Measurements from ENCODE around the gene SEC63. TPM values are rescaled to one million over a fixed set of nuclear protein-coding genes. Genes with fewer than 3 reads are reported as not detected.

Gene SEC63
- total and polyA plus RNA-seq, 4 donors: 20.7 to 69.4 (median 27.4) TPM

GRCh38 chr6:107833136-107833535, 124.9 kb downstream of the SEC63 start:
- no peak overlapping the region for H3K4me3 ChIP-seq (ENCODE audit: low read depth in 1 of 3, low read length in 3 of 3)
- H3K36me3 ChIP-seq (ENCODE audit: control insufficient read depth in 4 of 4, insufficient read depth in 3 of 4, low read depth in 1 of 4, low read length in 3 of 4): no peaks in the 10 kb centered on the region
- no peak overlapping the region for H3K9ac ChIP-seq (ENCODE audit: low read depth in 1 of 2, low read length in 2 of 2)
- TF ChIP-seq YY1 (IDR thresholded peaks at IDR 0.05) (no peak), HNF4A (conservative IDR thresholded peaks at IDR 0.05) (no peak), ZBTB33 (IDR thresholded peaks at IDR 0.05) (no peak), SP1 (IDR thresholded peaks at IDR 0.05) (no peak), NR2F2 (IDR thresholded peaks at IDR 0.05) (no peak), MAX (IDR thresholded peaks at IDR 0.05) (no peak), FOXA1 (IDR thresholded peaks at IDR 0.05) (no peak), TAF1 (conservative IDR thresholded peaks at IDR 0.05) (no peak), JUND (IDR thresholded peaks at IDR 0.05) (no peak), CTCF (IDR thresholded peaks at IDR 0.05; ENCODE audit: low read depth, low read length, missing input control) (no peak), EGR1 (IDR thresholded peaks at IDR 0.05; ENCODE audit: low read depth in 2 of 2) (no peak), RAD21 (IDR thresholded peaks at IDR 0.05) (no peak), FOXA2 (IDR thresholded peaks at IDR 0.05) (no peak), REST (IDR thresholded peaks at IDR 0.05) (no peak), HNF4G (IDR thresholded peaks at IDR 0.05) (no peak), GABPA (IDR thresholded peaks at IDR 0.05 in 1 of 2, conservative IDR thresholded peaks at IDR 0.05 in 1 of 2) (no peak), ATF3 (IDR thresholded peaks at IDR 0.05) (no peak), RXRA (IDR thresholded peaks at IDR 0.05) (no peak)
- DNase-seq (ENCODE audit: low spot score): no peak
- 95% methylated on average over 7 of the region's 7 CpGs for WGBS
- no peak overlapping the region for H3K27ac ChIP-seq (ENCODE audit: low read depth in 1 of 2, low read length in 2 of 2)
- H3K9me3 ChIP-seq (ENCODE audit: control insufficient read depth in 4 of 4, low read length in 3 of 4): no peaks in the 10 kb centered on the region
- no peaks in the 10 kb centered on the region for H3K4me1 ChIP-seq (ENCODE audit: control insufficient read depth in 4 of 4, insufficient read depth in 4 of 4, low read length in 3 of 4)
- H3K27me3 ChIP-seq (ENCODE audit: control insufficient read depth in 4 of 4, insufficient read depth in 4 of 4, low read length in 3 of 4): no peaks in the 10 kb centered on the region

Data from liver (tissue), 9 donors.